HG03558 (cell line): ENCODE data around the gene DOCK8.

ENCODE experiments used
- ATAC-seq: cut with Tn5 transposase; IDR thresholded peaks from one replicate; pipeline ENCODE4 v1.9.1; 2021; ENCODE audit warnings: moderate number of reproducible peaks; ENCODE audit not compliant: unreplicated experiment; ENCODE audit errors: extremely low read depth

The DOCK8 gene

DNA sequence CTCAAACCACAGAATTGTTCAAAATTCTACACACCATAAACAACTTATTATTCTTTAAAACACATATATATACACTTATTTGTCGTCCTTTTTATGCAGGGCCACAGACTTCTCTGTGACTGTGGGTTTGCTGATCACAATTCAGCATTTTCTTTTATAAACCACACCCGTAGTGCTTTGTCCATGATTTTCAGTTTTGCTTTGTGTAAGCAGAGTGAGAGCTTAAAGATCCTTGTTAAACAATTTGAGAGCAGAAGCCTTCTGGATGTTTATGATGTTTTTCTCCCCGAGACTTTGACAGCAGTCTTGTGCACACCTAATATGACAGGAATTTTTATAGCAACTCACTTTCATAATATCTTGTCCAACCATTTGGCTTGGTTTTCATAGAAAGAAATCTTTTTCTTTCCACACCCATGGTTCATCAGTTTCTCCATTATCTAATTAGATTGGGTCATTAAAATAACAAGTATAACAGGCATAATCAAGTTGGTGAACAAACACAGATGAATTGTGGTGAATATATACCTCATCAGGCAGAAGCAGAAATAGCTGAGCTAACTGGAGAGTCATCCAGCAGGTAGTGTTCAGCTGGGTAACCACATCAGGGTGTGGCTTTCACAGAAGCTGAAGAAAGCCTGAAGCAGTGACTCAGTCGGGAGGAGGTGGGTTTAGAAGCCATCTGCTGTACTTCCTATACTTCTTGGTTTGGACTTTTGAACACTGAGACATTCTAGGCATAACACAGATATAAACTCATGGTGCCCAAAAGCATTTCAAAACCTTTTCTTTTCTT, 232.8 kb downstream of the DOCK8 start:
- no peak for ATAC-seq

DNA sequence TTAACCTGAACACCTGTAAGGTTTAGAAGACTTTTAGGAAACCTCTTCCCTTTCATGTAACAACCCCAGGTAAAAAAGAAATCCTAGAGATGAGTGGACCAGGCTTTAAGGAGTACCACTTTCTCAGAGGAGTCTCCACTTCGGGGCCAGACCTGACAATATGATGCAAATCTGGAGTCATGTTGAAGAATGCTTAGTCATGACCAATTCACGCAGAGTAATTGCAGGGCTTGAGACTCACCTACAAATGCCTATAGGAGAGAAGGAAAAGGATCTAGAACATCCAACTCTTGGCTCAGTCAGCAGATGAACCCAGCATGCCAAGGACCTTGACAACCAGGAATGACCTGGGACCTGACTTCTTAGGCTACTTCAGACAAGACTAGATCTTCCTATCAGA, 235.4 kb downstream of the DOCK8 start:
- no peak for ATAC-seq

GRCh38 chr9:450561-450960, 235.9 kb downstream of the DOCK8 start:
- ATAC-seq, result no peak

- ATAC-seq, result no peak
Measured at GRCh38 chr9:453832-454231, 239.2 kb downstream of the DOCK8 start.

DNA sequence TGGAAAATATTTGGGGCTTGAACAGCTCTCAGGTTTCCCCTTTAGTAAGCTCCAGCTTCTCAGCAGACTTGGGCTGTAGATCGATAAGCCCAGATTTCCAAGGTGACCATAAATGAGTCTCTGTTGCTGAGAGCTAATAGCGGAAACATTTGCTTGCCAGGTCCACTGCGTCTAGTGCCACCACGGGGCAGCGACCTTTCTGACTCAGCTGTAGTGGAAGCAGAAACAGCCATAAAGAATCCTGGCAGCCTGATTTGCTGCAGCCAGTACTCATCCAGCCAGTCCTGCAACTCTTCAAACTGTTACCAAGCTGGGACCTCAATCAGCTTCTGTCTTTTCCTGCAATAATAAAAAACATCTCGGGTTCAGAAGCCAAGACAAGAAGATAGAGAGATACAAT, 241.7 kb downstream of the DOCK8 start:
- ATAC-seq, result no peak

GRCh38 chr9:458590-458989, 243.9 kb downstream of the DOCK8 start:
- ATAC-seq, result no peak

DNA sequence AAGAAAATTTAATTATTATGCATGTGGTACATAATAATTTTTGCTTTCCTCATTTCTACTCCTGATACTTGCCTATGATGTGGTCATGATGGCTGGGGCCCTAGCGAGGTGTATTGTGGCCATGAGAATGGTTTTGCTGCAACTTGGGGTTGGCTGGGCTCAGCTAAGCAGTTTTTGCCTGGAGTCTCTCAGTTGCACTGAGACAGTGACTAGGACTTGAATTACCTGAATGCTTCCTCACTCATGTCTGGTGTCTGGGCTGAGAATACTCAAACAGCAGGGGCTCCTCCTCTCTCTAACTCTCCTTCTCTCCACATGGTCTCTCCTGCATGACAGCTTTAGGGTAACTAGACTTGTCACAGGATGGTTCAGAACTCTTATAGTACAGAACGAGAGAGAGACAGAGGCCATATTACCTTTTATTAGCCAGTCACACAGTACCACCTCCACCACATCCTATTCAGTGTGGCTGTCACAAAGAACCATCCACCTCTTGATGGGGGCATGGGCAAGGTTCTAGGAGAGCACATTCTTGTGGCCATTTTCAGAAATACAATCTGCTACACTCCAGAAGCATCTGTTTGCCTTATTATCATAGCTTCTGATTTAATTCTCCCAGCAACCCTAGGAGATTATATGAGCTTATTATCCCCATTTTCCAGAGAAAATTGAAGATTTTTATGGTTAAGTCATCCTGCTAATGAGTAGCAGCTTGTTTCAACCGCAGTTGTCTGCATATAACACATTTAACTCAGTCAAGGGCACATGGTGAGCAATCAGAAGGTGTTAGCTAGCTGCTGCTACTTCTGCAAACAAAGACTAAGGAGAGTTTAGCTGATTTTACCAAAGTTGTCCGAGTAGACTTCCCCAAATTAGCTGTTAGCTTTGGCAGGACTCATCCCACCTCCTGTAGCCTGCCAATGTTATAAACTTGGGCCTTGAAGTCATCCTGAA, 245.1 kb downstream of the DOCK8 start:
- ATAC-seq, result no peak

DNA sequence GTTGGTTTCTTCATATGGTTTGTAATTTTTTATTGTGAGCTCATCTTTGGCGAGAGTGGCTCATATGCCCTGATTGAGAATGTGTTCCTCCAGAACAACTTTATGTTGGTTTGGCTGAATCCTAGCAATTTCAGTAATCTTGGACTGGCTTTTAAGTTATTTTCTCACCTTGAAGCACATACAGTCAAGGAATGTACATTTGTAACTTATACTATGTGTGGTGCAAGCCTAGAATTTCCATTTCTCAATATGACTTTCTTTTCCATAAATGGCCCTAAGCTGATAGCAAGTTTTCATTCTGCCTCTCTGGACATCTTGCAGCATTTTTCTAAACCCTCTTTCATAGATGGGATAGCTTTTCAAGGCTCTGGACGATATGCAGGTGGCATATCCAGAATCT, 247.5 kb downstream of the DOCK8 start:
- ATAC-seq, result no peak

GRCh38 chr9:462606-463005, 247.9 kb downstream of the DOCK8 start:
- no peak for ATAC-seq

DNA sequence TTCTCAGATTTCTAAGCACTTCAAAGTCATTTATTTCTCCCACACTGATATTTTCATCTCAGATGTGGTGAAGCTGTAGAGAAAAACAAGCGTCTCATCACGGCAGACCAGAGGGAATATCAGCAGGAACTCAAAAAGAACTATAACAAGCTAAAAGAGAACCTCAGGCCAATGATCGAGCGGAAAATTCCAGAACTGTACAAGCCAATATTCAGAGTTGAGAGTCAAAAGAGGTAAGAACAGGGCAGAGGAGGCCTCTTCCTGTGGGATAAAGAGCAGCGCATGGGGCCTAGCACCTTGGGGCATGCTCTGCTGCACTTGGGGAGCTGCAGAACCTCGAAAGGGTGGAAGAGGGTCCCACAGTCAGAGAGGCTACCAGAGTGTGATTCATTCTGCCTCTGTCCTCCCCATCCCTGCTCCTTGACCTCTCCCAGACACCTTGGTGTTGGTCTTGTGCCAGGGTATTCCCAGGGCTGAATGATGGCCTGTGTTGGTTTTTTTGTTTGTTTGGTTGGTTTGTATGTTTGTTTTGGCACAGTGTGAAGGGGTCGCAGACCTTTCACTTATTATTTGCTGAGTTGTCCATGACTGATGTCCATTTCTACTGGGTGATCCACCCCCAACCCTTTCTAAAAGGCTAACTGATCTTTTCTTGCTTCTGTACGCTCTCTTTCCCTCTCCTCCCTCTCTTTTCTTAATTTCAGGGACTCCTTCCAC, 248.9 kb downstream of the DOCK8 start:
- ATAC-seq, result no peak

DNA sequence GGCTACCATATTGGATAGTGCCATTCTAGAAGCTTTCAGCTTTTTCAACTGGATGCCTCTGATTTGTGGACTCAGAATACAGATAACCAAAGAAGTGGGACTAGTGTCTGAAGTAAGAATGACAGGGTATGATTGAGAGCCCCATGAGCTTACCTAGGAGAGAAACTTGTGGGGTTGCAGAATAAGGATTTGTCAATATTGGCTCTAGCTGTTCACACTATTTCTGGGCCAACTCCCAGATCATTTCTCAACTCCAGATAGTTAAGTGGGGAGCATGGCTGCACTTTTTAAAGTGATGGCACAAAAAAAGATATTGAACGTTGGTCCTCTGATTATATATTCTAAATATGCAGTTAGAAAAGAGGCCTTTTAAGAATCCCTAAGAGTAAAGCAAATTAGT, 252.1 kb downstream of the DOCK8 start:
- no peak for ATAC-seq

GRCh38 chr9:468766-469426, 254.2 kb downstream of the DOCK8 start:
- ATAC-seq, result no peak

- peak; percentile 77 for ATAC-seq
Measured at GRCh38 chr9:469672-470551, 255.2 kb downstream of the DOCK8 start.

- no peak for ATAC-seq
Measured at GRCh38 chr9:470552-471194, 256.0 kb downstream of the DOCK8 start.

GRCh38 chr9:471320-471719, 256.7 kb downstream of the DOCK8 start:
- no peak for ATAC-seq

- no peak for ATAC-seq
Measured at GRCh38 chr9:472479-473075, 257.9 kb downstream of the DOCK8 start.

DNA sequence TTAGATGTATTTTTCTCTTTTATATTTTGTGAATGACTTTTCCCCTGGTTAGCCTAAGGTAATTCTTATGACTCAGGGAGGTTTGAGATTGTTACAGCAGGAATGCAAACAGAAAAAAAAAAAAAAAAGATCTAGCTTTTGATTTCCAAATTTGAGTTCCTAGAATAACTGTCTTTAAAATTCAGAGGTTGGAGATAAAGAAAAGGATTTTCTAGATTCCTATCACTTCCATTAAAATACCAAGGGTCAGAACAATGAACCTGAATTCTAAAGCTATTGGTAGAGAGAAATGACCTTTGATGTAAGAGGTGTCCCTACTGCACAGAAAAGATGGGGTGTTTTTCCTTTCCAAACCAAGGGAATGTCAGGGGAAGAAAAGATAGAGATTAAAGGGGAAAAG, 262.5 kb downstream of the DOCK8 start:
- ATAC-seq, result no peak

DNA sequence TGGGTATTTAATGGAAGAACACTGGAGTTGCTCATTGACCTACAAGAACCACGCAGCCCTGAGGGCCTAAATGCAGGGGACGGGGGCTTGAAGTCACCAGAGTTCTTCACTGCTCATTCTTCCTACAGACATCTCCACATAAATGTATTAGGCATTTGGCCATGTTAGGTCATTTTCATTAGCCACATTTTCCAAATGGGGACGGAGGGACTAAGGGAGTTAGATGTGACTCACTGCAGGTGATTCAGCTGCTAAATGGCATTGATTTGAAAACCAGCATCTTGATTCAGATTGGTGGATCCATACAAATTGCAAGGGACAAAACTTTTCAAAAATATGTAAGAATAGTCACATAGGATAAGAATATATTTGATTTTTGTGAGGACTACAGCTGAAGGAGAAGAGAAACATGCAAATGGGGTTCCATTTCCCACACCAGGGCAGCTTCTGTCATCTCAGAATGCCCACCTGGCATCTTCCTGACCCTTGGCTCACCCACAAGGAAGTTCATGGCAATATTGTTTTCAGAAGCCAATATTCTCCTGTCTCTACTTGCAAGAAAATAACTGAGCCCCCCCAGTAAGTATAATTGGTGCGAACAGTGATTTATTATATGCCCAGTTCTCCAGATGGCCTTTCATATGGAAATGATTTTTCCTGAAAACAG, 264.8 kb downstream of the DOCK8 start:
- ATAC-seq, result no peak
